Adrenal gland (tissue), 5 donors: ENCODE measurements around the gene TIA1.

Experiments used
- CTCF ChIP-seq, 6 experiments: fragments of 450-650 bp in 4 of 6; fragments of 200-600 bp in 2 of 6; sonication (generic) in 1 of 6; IDR thresholded peaks; 1 replicate in 5 of 6; 2 replicates in 1 of 6; pipeline versions ENCODE4 v1.5.1 to v1.8.0; 2016 to 2021; ENCODE audit warnings: antibody characterized with exemption in 6 of 6, mild to moderate bottlenecking in 2 of 6, moderate library complexity in 1 of 6
- POLR2A ChIP-seq, 2 donors: fragments of 450-650 bp; IDR thresholded peaks; one replicate each; pipeline ENCODE4 v1.6.1; 2017; ENCODE audit warnings: antibody characterized with exemption in 2 of 2, mild to moderate bottlenecking in 2 of 2, moderate library complexity in 1 of 2
- donor health status: DM: no; HTN: no; CAD: no.

DNA sequence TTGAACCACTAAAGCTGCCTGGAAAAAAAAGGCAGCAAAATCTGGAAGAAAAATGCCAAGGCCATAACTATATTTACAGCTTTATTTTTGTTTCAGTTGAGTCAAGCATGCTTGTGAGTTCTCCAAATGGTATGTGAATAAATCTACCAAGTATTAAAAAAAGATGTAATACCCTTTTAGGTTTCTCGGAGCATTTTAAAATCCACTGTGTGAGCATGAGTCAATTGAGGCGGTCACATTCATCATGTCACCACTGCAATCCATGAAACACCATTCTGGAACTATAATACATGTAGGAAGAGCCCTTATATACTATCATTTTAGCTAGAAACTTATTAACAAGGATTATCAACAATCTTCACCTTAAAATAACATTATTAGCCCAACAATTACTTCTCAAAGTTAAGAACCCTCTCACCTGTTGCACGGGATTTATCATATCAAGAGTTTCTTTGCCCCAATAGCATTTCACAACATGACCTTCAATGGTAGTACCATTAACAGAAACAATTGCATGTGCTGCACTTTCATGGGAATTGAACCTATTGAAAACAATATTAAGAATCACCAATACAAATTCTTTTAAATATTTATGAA, 33.4 kb downstream of the TIA1 start:
- TF ChIP-seq CTCF (IDR thresholded peaks at IDR 0.05): no peak
- no peak for TF ChIP-seq POLR2A (IDR thresholded peaks at IDR 0.05)
